OCI-LY3 (cell line): ENCODE results near the gene KRT16.

Experiments
- H2AFZ ChIP-seq: fragments of 200-600, 300-600 bp; shearing (Covaris generic); 2 replicates; pipeline ENCODE4 v1.6.0; 2014; ENCODE audit warnings: antibody characterized with exemption, low read depth, low read length
- H3K27ac ChIP-seq: fragments of 200-600, 300-600 bp; sonication (generic); 2 replicates; pipeline ENCODE4 v1.5.1; 2014; ENCODE audit warnings: mild to moderate bottlenecking, low read length, moderate library complexity, mixed read lengths
- H3K27me3 ChIP-seq: fragments of 200-600, 300-600 bp; sonication (generic); 2 replicates; pipeline ENCODE4 v1.6.1; 2014; ENCODE audit warnings: low read depth, low read length, mixed read lengths
- H3K36me3 ChIP-seq: fragments of 200-600, 300-600 bp; sonication (generic); replicated peaks from 2 replicates; pipeline ENCODE3; 2014; ENCODE audit warnings: low read depth, low read length, mixed read lengths
- H3K4me1 ChIP-seq: fragments of 300-600, 200-600 bp; sonication (generic); 2 replicates; pipeline ENCODE4 v1.6.1; 2014; ENCODE audit warnings: low read length, mixed read lengths
- H3K4me2 ChIP-seq: fragments of 200-600, 300-600 bp; sonication (generic); 2 replicates; pipeline ENCODE4 v1.6.1; 2014; ENCODE audit warnings: low read length, mixed read lengths
- H3K4me3 ChIP-seq: fragments of 300-600, 200-600 bp; sonication (generic); 2 replicates; pipeline ENCODE4 v1.5.1; 2014; ENCODE audit warnings: antibody characterized with exemption, mild to moderate bottlenecking, low read length, moderate library complexity
- H3K79me2 ChIP-seq: fragments of 300-600, 200-600 bp; shearing (Covaris generic); 2 replicates; pipeline ENCODE4 v1.6.1; 2014; ENCODE audit warnings: mild to moderate bottlenecking, low read length, mixed read lengths
- H3K9ac ChIP-seq: fragments of 300-600, 200-600 bp; shearing (Covaris generic); 2 replicates; pipeline ENCODE4 v1.6.0; 2014; ENCODE audit warnings: mild to moderate bottlenecking, low read length, moderate library complexity
- H3K9me3 ChIP-seq: fragments of 200-600, 300-600 bp; shearing (Covaris generic); 2 replicates; pipeline ENCODE4 v1.6.1; 2014; ENCODE audit warnings: low read length, mixed read lengths; ENCODE audit not compliant: insufficient read depth
- H4K20me1 ChIP-seq: fragments of 200-600, 300-600 bp; sonication (generic); 2 replicates; pipeline ENCODE4 v1.6.1; 2016; ENCODE audit warnings: low read length, mixed read lengths; ENCODE audit not compliant: insufficient read depth
- CTCF ChIP-seq: fragments of 200-600, 300-600 bp; sonication (generic); IDR thresholded peaks from 2 replicates; pipeline ENCODE4 v1.5.1; 2014; ENCODE audit warnings: antibody characterized with exemption, low read length, low read depth
- EZH2phosphoT487 ChIP-seq: fragments of 200-600 bp; shearing (Covaris generic); IDR thresholded peaks from 2 replicates; pipeline ENCODE4 v1.6.1; 2018; ENCODE audit warnings: antibody characterized with exemption, mixed run types, low read depth

The KRT16 gene

GRCh38 chr17:41651625-41652460 lies 39.3 kb upstream of the KRT16 start:
- H3K9me3 ChIP-seq = no peaks in the 10 kb centered on the region
- H2AFZ ChIP-seq = no peak overlapping the region
- no peak overlapping the region for H3K4me2 ChIP-seq
- no peaks in the 10 kb centered on the region for H3K36me3 ChIP-seq
- no peak overlapping the region for H3K27ac ChIP-seq
- H3K4me1 ChIP-seq = no peaks in the 10 kb centered on the region
- no peaks in the 10 kb centered on the region for H3K79me2 ChIP-seq
- no peak overlapping the region for H3K9ac ChIP-seq
- H3K4me3 ChIP-seq = no peak overlapping the region
- TF ChIP-seq CTCF = no peak
- H3K27me3 ChIP-seq = no peaks in the 10 kb centered on the region
- H4K20me1 ChIP-seq = no peaks in the 10 kb centered on the region

DNA sequence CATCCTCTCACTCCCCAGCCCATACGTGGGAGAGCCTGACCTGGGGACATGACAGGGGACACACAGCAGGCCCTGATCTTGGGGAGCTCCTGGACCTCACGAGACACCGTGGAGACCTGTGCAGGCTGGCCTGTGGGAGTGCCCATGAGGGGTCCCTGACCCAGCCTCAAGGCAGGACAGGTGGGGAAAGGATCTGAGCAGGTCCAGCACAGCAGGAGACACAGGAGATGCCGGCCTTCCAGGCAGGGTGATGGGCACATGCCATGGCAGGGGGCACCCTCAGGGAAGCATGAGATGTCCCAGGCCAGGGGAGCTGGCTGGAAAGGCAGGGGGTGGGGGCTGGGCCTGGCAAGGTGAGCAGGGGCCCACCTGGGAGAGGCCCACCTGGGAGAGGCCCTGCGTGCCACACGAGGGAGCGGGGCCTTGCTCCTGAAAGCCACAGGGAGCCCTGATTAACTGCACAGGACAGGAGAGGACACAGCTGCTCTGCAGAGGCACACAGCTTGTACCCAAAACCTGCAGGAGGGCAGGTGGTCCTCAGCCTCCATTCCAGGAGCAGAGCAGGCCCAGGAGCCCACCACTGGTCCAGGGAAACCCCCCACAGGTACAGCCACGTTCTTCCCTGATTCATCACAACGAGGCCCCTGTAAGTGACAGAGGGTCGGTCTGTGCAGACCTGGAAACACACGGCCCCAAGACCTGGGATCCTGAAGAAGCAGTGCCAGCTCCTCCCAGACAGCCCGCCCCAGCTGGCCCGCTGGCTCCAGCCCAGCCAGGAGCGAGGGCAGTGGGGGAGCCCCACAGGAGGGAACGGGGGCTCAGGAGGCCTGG lies 38.4 kb upstream of the KRT16 start:
- Histone ChIP-seq H3K4me3 (no peak overlapping the region), H3K9ac (no peak overlapping the region), H4K20me1 (no peaks in the 10 kb centered on the region), H3K4me1 (no peaks in the 10 kb centered on the region), H3K27me3 (no peaks in the 10 kb centered on the region), H3K79me2 (no peaks in the 10 kb centered on the region), H3K36me3 (no peaks in the 10 kb centered on the region), H2AFZ (no peak overlapping the region), H3K4me2 (no peak overlapping the region), H3K27ac (no peak overlapping the region), H3K9me3 (no peaks in the 10 kb centered on the region)
- TF ChIP-seq EZH2phosphoT487 (no peak), CTCF (no peak)

- no peaks in the 10 kb centered on the region for H3K9me3 ChIP-seq
These were observed 37.5 kb upstream of the KRT16 start for GRCh38 chr17:41649923-41650519.

More at GRCh38 chr17:41649923-41650519, 37.5 kb upstream of the KRT16 start:
- Histone ChIP-seq H3K27ac (no peak overlapping the region), H3K36me3 (no peaks in the 10 kb centered on the region), H3K4me2 (no peak overlapping the region), H3K9ac (no peak overlapping the region), H3K4me1 (no peaks in the 10 kb centered on the region), H3K79me2 (no peaks in the 10 kb centered on the region), H3K4me3 (no peak overlapping the region), H4K20me1 (no peaks in the 10 kb centered on the region), H2AFZ (no peak overlapping the region), H3K27me3 (no peaks in the 10 kb centered on the region)
- TF ChIP-seq EZH2phosphoT487 (no peak), CTCF (no peak)
